ENCODE data around the gene KCNF1.

KCNF1 gene

GRCh38 chr2:10863837-10864236 is 47.9 kb upstream of the KCNF1 start:
- Histone ChIP-seq H3K9me3 (ENCODE audit: insufficient read depth, low read length, severe bottlenecking) (no peaks in the 10 kb centered on the region), H3K27ac (ENCODE audit: low read length) (no peak overlapping the region), H2AFZ (ENCODE audit: low read depth, low read length) (no peak overlapping the region), H4K20me1 (ENCODE audit: insufficient read depth, low read length) (no peaks in the 10 kb centered on the region), H3K27me3 (ENCODE audit: insufficient read depth, low read length, poor library complexity) (peaks cover 43% of the 10 kb centered on the region), H3K4me1 (ENCODE audit: insufficient read depth, low read length) (no peaks in the 10 kb centered on the region), H3K4me3 (ENCODE audit: low read depth in 1 of 2, low read length in 2 of 2) (no peak overlapping the region), H3K79me2 (ENCODE audit: insufficient read depth, low read length) (no peaks in the 10 kb centered on the region), H3K36me3 (ENCODE audit: insufficient read depth, low read length) (no peaks in the 10 kb centered on the region), H3K4me2 (ENCODE audit: insufficient read depth, low read length) (no peak overlapping the region), H3K9ac (ENCODE audit: low read depth, low read length) (no peak overlapping the region)
- ATAC-seq (ENCODE audit: insufficient read depth, low read depth): no peak
- no peak for TF ChIP-seq CTCF (IDR thresholded peaks at IDR 0.05; ENCODE audit: borderline replicate concordance, extremely low read depth, low read length, poor library complexity, severe bottlenecking)
- TF ChIP-seq EZH2 (IDR thresholded peaks at IDR 0.05; ENCODE audit: borderline replicate concordance, low read depth, low read length, severe bottlenecking): no peak
- DNase-seq: no peak

GRCh38 chr2:10864251-10864650 is 47.5 kb upstream of the KCNF1 start:
- Histone ChIP-seq H4K20me1 (ENCODE audit: insufficient read depth, low read length) (no peaks in the 10 kb centered on the region), H3K9ac (ENCODE audit: low read depth, low read length) (no peak overlapping the region), H3K4me2 (ENCODE audit: insufficient read depth, low read length) (no peak overlapping the region), H3K4me3 (ENCODE audit: low read depth in 1 of 2, low read length in 2 of 2) (no peak overlapping the region), H3K27ac (ENCODE audit: low read length) (no peak overlapping the region), H3K9me3 (ENCODE audit: insufficient read depth, low read length, severe bottlenecking) (no peaks in the 10 kb centered on the region), H3K36me3 (ENCODE audit: insufficient read depth, low read length) (no peaks in the 10 kb centered on the region), H3K4me1 (ENCODE audit: insufficient read depth, low read length) (no peaks in the 10 kb centered on the region), H3K79me2 (ENCODE audit: insufficient read depth, low read length) (no peaks in the 10 kb centered on the region), H3K27me3 (ENCODE audit: insufficient read depth, low read length, poor library complexity) (peaks cover 39% of the 10 kb centered on the region), H2AFZ (ENCODE audit: low read depth, low read length) (no peak overlapping the region)
- DNase-seq: no peak
- no peak for ATAC-seq (ENCODE audit: insufficient read depth, low read depth)
- TF ChIP-seq CTCF (IDR thresholded peaks at IDR 0.05; ENCODE audit: borderline replicate concordance, extremely low read depth, low read length, poor library complexity, severe bottlenecking) (no peak), EZH2 (IDR thresholded peaks at IDR 0.05; ENCODE audit: borderline replicate concordance, low read depth, low read length, severe bottlenecking) (no peak)

GRCh38 chr2:10864861-10865636 is 46.7 kb upstream of the KCNF1 start:
- H3K36me3 ChIP-seq (ENCODE audit: insufficient read depth, low read length): no peaks in the 10 kb centered on the region
- no peaks in the 10 kb centered on the region for H3K9me3 ChIP-seq (ENCODE audit: insufficient read depth, low read length, severe bottlenecking)
- no peaks in the 10 kb centered on the region for H3K4me1 ChIP-seq (ENCODE audit: insufficient read depth, low read length)
- DNase-seq: no peak
- H3K4me3 ChIP-seq (ENCODE audit: low read depth in 1 of 2, low read length in 2 of 2): no peak overlapping the region
- no peak overlapping the region for H3K4me2 ChIP-seq (ENCODE audit: insufficient read depth, low read length)
- no peaks in the 10 kb centered on the region for H4K20me1 ChIP-seq (ENCODE audit: insufficient read depth, low read length)
- TF ChIP-seq EZH2 (IDR thresholded peaks at IDR 0.05; ENCODE audit: borderline replicate concordance, low read depth, low read length, severe bottlenecking) (no peak), CTCF (IDR thresholded peaks at IDR 0.05; ENCODE audit: borderline replicate concordance, extremely low read depth, low read length, poor library complexity, severe bottlenecking) (peak; percentile 42)
- no peak overlapping the region for H2AFZ ChIP-seq (ENCODE audit: low read depth, low read length)
- no peaks in the 10 kb centered on the region for H3K79me2 ChIP-seq (ENCODE audit: insufficient read depth, low read length)
- H3K9ac ChIP-seq (ENCODE audit: low read depth, low read length): no peak overlapping the region
- peak; percentile 78 for ATAC-seq (ENCODE audit: insufficient read depth, low read depth)
- no peak overlapping the region for H3K27ac ChIP-seq (ENCODE audit: low read length)
- H3K27me3 ChIP-seq (ENCODE audit: insufficient read depth, low read length, poor library complexity): peaks cover 36% of the 10 kb centered on the region

All from DND-41 (cell line).